Neural cell (in vitro differentiated cells): Measurements from ENCODE around the gene PDS5A. TPM values are rescaled to one million over a fixed set of nuclear protein-coding genes. Genes with fewer than 3 reads are reported as not detected.

Source experiments
- H2AFZ ChIP-seq: fragments of 200-600, 300-800 bp; sonication (generic), shearing (Covaris generic); 2 replicates; pipeline ENCODE4 v1.6.0; 2014; ENCODE audit warnings: low read depth, mild to moderate bottlenecking, antibody characterized with exemption, low read length, moderate library complexity
- H3F3A ChIP-seq: fragments of 200-600 bp; shearing (Covaris generic); 2 replicates; pipeline ENCODE4 v1.6.1; 2016; ENCODE audit warnings: mild to moderate bottlenecking, moderate library complexity, mixed read lengths, antibody characterized with exemption, low read length; ENCODE audit not compliant: insufficient read depth, poor library complexity, severe bottlenecking
- H3K27ac ChIP-seq: fragments of 200-600, 300-800 bp; sonication (generic), shearing (Covaris generic); 2 replicates; pipeline ENCODE4 v1.5.1; 2014; ENCODE audit warnings: mild to moderate bottlenecking, low read length, moderate library complexity
- H3K27me3 ChIP-seq: fragments of 300-800, 200-600 bp; sonication (generic), shearing (Covaris generic); 2 replicates; pipeline ENCODE4 v1.6.0; 2014; ENCODE audit warnings: mild to moderate bottlenecking, low read depth, low read length, moderate library complexity; ENCODE audit not compliant: insufficient read depth
- H3K36me3 ChIP-seq: fragments of 300-800, 200-600 bp; sonication (generic), shearing (Covaris generic); 2 replicates; pipeline ENCODE4 v1.5.1; 2014; ENCODE audit warnings: mild to moderate bottlenecking, antibody characterized with exemption, low read length, moderate library complexity; ENCODE audit not compliant: insufficient read depth
- H3K4me2 ChIP-seq: fragments of 300-800, 200-600 bp; sonication (generic), shearing (Covaris generic); 2 replicates; pipeline ENCODE4 v1.6.0; 2014; ENCODE audit warnings: mild to moderate bottlenecking, low read length
- H3K4me3 ChIP-seq: fragments of 300-800, 200-600 bp; sonication (generic), shearing (Covaris generic); 2 replicates; pipeline ENCODE4 v1.5.1; 2014; ENCODE audit warnings: mild to moderate bottlenecking, low read length, moderate library complexity
- H3K79me2 ChIP-seq: fragments of 200-600 bp; shearing (Covaris generic); replicated peaks from 2 replicates; pipeline ENCODE4 v1.6.0; 2014; ENCODE audit warnings: mild to moderate bottlenecking, low read length, moderate library complexity; ENCODE audit not compliant: insufficient read depth
- H3K9ac ChIP-seq: fragments of 300-800, 200-600 bp; sonication (generic), shearing (Covaris generic); 2 replicates; pipeline ENCODE4 v1.6.1; 2016; ENCODE audit warnings: mild to moderate bottlenecking, low read length, mixed read lengths
- H3K9me2 ChIP-seq: fragments of 200-600 bp; shearing (Covaris generic); 2 replicates; pipeline ENCODE4 v1.6.1; 2016; ENCODE audit warnings: mild to moderate bottlenecking, low read length, mixed read lengths; ENCODE audit not compliant: insufficient read depth
- H3K9me3 ChIP-seq: fragments of 200-600, 300-800 bp; sonication (generic), shearing (Covaris generic); 2 replicates; pipeline ENCODE4 v1.6.1; 2016; ENCODE audit warnings: mild to moderate bottlenecking, mixed run types, low read length, moderate library complexity, mixed read lengths
- H4K20me1 ChIP-seq: fragments of 200-600 bp; shearing (Covaris generic); 2 replicates; pipeline ENCODE4 v1.6.1; 2016; ENCODE audit warnings: mild to moderate bottlenecking, mixed run types; ENCODE audit not compliant: insufficient read depth
- CTCF ChIP-seq: fragments of 450-650 bp; IDR thresholded peaks from 2 replicates; pipeline ENCODE4 v1.5.1; 2014; ENCODE audit warnings: antibody characterized with exemption, mild to moderate bottlenecking, moderate library complexity; ENCODE audit not compliant: poor library complexity, severe bottlenecking
- EP300 ChIP-seq: fragments of 450-650 bp; conservative IDR thresholded peaks from 2 replicates; pipeline ENCODE4 v1.6.1; 2014; ENCODE audit warnings: antibody characterized with exemption, mild to moderate bottlenecking, moderate library complexity; ENCODE audit not compliant: poor library complexity, severe bottlenecking
- EZH2 ChIP-seq: fragments of 200-600, 300-800 bp; shearing (Covaris generic), sonication (generic); IDR thresholded peaks from 2 replicates; pipeline ENCODE4 v1.6.1; 2014; ENCODE audit warnings: antibody characterized with exemption, low read length, borderline replicate concordance, mild to moderate bottlenecking; ENCODE audit not compliant: insufficient read depth, poor library complexity, severe bottlenecking
- MXI1 ChIP-seq: fragments of 450-650 bp; conservative IDR thresholded peaks from 2 replicates; pipeline ENCODE4 v1.6.1; 2014; ENCODE audit warnings: antibody characterized with exemption, mild to moderate bottlenecking; ENCODE audit not compliant: poor library complexity, severe bottlenecking
- POLR2AphosphoS5 ChIP-seq: IDR thresholded peaks from 2 replicates; pipeline ENCODE4 v1.6.1; 2012
- RAD21 ChIP-seq: fragments of 450-650 bp; conservative IDR thresholded peaks from 2 replicates; pipeline ENCODE4 v1.6.1; 2014; ENCODE audit warnings: antibody characterized with exemption, mild to moderate bottlenecking, moderate library complexity
- REST ChIP-seq: IDR thresholded peaks from 2 replicates; pipeline ENCODE4 v1.6.1; 2012; ENCODE audit warnings: borderline replicate concordance
- SMC3 ChIP-seq: fragments of 450-650 bp; conservative IDR thresholded peaks from 2 replicates; pipeline ENCODE4 v1.6.1; 2014; ENCODE audit warnings: antibody characterized with exemption, mild to moderate bottlenecking, moderate library complexity; ENCODE audit not compliant: poor library complexity
- TAF1 ChIP-seq: IDR thresholded peaks from 2 replicates; pipeline ENCODE4 v1.6.1; 2012; ENCODE audit warnings: low read depth
- polyA plus RNA-seq: library from polyadenylated mRNA; depleted of rRNA; stranded (reverse); fragments of >200 nt; gene quantifications from 2 replicates; pipeline ENCODE4 v1.2.3, GENCODE V29; 2014

PDS5A gene
- polyA plus RNA-seq, 1 donor from 2014 or later = 46.3 TPM

GRCh38 chr4:39998659-39999345 is 21.1 kb upstream of the PDS5A start:
- no peaks in the 10 kb centered on the region for H3K27me3 ChIP-seq
- H3K36me3 ChIP-seq = no peaks in the 10 kb centered on the region
- TF ChIP-seq CTCF (no peak), SMC3 (no peak)
- H2AFZ ChIP-seq = no peak overlapping the region
- H3K9me3 ChIP-seq = no peaks in the 10 kb centered on the region
- H3K9me2 ChIP-seq = no peaks in the 10 kb centered on the region
- H3K79me2 ChIP-seq = no peaks in the 10 kb centered on the region
- H3K27ac ChIP-seq = no peak overlapping the region
- no peak overlapping the region for H3K9ac ChIP-seq
- no peaks in the 10 kb centered on the region for H3F3A ChIP-seq
- H3K4me3 ChIP-seq = no peak overlapping the region
- no peak overlapping the region for H3K4me2 ChIP-seq
- no peaks in the 10 kb centered on the region for H4K20me1 ChIP-seq

GRCh38 chr4:39996811-39997210 is 19.1 kb upstream of the PDS5A start:
- TF ChIP-seq REST (no peak), MXI1 (no peak), EZH2 (no peak), RAD21 (no peak), TAF1 (no peak), EP300 (no peak), POLR2AphosphoS5 (no peak), SMC3 (no peak), CTCF (no peak)
- H3K27ac ChIP-seq = no peak overlapping the region
- no peak overlapping the region for H3K9ac ChIP-seq
- H3F3A ChIP-seq = no peaks in the 10 kb centered on the region
- H4K20me1 ChIP-seq = no peaks in the 10 kb centered on the region
- H3K9me3 ChIP-seq = no peaks in the 10 kb centered on the region
- no peaks in the 10 kb centered on the region for H3K27me3 ChIP-seq
- no peaks in the 10 kb centered on the region for H3K79me2 ChIP-seq
- H2AFZ ChIP-seq = no peak overlapping the region
- no peaks in the 10 kb centered on the region for H3K36me3 ChIP-seq
- no peak overlapping the region for H3K4me2 ChIP-seq
- H3K9me2 ChIP-seq = no peaks in the 10 kb centered on the region
- no peak overlapping the region for H3K4me3 ChIP-seq
